Ovary (tissue), 3 donors: ENCODE results near the gene BBX.
A peak's percentile ranks its signal among the peaks of the same experiment; 100 is the strongest.

Experiments
- CTCF ChIP-seq, 3 donors: fragments of 450-650 bp in 2 of 3; fragments of 200-600 bp in 1 of 3; IDR thresholded peaks; one replicate each; pipeline versions ENCODE4 v1.5.1 to v1.8.0; 2016 to 2022; ENCODE audit warnings: antibody characterized with exemption in 3 of 3, mild to moderate bottlenecking in 1 of 3
- POLR2A ChIP-seq: fragments of 450-650 bp; IDR thresholded peaks from one replicate; pipeline ENCODE4 v1.6.1; 2017; ENCODE audit warnings: antibody characterized with exemption, mild to moderate bottlenecking, moderate library complexity
- donor health status: DM: no; HTN: no; CAD: no.

GRCh38 chr3:107753494-107753893 lies 230.7 kb downstream of the BBX start:
- TF ChIP-seq CTCF (IDR thresholded peaks at IDR 0.05) (peak in 1 of 3 donors; percentile 6), POLR2A (no peak)
